ENCODE data around the gene SBK1. TPM values are rescaled to one million over a fixed set of nuclear protein-coding genes. Genes with fewer than 3 reads are reported as not detected.
"Not testable (repeated sequence)": the region's sequence is repeated elsewhere in the genome, so short reads cannot be mapped to it uniquely, and the experiment has no call there.

SBK1 gene
- total RNA-seq, 1 donor from 2014 or later = not detected

DNA sequence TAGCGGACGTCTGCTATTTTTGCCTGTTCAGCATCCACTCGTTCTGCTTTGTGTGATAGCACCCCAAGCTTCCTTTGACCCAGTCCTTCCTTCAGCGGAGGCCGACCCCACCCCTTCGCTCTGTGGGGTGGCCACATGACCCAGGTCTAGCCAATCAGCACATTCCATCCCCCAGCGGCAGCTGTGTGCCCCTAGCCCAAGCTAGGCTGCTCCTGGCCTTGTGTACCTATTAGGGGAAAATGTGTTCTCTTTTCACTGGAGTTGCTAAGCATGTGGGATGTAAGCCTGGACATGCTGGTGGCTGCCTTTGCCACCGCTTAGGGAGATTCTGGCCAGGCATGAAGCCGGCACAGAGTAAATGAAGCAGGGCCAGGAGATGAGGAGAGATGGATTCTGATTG, 37.9 kb downstream of the SBK1 start:
- DNase-seq (ENCODE audit: low spot score) = peak; percentile 55

DNA sequence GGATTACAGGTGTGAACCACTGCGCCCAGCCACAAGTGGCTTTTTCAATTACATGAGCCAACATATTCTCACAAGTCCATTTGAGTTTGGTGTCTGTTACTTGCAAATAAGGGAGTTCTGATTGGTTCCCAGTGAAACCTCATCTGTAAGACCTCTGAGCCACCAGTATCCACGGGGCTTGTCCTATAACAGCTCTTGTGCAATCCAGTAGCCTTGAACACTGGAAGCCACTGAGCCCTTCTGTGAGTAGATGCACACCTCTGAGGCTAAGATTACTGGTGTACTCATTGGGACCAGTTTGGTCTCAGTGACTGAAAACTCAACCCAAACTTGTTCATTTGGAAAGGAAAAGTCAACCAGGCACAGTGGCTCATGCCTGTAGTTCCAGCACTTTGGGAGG, 38.7 kb downstream of the SBK1 start:
- not testable (repeated sequence) for DNase-seq (ENCODE audit: low spot score)

DNA sequence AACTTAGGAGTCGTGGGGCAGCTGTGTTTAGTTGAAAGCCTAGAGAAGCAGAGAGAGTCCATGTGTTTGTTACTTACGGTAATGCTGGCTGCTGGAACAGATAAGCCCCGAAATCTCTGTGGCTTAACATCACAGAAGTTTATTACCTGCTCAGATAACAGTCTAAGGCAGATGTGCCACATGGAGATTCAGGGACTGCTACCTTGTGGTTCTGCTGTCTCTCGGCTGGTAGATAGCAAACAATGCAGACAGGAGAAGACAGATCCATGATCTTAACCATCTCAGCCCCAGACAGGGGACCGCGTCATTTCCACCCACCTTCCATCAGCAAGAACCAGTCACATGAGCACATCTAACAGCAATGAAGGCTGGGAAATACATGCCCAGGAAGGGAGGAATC, 40.3 kb downstream of the SBK1 start:
- DNase-seq (ENCODE audit: low spot score) = not testable (repeated sequence)

DNA sequence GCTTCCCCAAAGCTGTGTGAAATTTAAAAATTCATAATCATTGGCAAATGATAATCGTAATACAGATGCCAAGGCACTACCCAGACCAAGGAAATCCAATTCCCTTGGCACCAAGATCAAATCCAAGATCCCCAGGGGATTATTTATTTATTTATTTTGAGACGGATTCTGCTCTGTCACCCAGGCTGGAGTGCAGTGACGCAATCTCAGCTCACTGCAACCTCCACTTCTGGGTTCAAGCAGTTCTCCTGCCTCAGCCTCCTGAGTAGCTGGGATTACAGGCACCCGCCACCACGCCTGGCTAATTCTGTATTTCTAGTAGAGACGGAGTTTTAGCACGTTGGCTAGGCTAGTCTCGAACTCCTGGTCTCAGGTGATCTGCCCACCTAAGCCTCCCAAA, 43.4 kb downstream of the SBK1 start:
- DNase-seq (ENCODE audit: low spot score) = peak; percentile 33

DNA sequence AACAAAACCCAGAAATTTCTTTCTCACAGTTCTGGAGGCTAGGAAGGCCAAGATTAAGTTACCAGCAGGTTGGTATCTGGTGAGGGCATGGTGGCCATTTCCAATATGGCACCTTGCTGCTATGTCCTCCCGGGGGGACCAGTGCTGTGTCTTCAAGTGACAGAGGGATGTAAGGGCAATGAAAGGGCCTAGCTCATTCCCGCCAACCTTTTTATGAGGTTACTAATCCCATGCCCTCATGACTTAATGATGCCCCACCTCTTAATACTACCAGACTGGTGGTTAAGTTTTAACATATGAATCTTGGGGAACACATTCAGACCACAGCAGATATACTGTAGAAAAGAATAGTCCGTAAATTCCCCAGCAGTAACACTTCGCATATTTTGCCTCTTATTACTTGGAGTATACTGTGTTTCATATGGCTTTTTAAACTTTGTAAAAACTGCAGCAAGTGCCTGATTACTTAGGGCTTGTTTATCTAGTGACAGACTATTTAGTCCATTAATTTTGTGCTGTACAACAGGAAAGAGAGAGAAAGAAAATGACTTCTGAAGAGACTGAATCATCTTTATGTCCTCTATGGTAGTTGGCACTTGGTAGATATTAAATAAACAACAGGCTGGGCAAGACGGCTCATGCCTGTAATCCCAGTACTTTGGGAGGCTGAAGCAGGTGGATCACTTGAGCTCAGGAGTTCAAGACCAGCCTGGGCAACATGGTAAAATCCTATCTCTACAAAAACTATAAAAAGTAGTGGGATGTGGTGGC, 44.8 kb downstream of the SBK1 start:
- not testable (repeated sequence) for DNase-seq (ENCODE audit: low spot score)

DNA sequence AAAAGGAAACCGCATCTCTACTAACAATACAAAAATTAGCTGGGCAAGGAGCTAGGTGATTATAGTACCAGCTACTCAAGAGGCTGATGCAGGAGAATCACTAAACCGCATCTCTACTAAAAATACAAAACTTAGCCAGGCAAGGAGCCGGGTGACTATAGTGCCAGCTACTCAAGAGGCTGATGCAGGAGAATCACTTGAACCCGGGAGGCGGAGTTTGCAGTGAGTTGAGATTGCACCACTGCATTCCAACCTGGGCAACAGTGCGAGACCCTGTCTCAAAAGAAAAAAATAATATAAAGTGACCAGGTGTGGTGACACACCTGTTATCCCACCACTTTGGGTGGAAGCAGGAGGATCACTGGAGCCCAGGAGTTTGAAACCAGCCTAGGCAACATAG, 45.9 kb downstream of the SBK1 start:
- peak; percentile 5 for DNase-seq (ENCODE audit: low spot score)

DNA sequence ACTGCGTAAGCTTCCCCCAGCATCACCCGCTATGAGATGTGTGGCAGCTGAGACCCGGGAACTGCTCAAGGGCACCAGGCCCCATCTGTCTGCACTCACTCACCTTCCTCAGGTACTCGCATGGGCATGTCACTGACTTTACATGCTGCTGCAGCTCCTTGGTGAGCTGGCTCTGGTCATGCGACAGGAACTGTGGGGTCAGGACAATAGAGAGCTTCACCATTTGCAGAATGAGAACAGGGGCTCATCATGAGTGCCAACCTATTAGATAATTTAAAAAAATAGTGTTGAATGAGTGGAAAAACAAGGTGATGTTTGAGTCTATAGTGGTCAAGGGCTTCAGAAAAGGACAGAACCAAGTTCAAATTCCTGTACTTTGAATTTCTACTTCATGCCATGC, 70.3 kb downstream of the SBK1 start:
- not testable (repeated sequence) for DNase-seq (ENCODE audit: low spot score)

DNA sequence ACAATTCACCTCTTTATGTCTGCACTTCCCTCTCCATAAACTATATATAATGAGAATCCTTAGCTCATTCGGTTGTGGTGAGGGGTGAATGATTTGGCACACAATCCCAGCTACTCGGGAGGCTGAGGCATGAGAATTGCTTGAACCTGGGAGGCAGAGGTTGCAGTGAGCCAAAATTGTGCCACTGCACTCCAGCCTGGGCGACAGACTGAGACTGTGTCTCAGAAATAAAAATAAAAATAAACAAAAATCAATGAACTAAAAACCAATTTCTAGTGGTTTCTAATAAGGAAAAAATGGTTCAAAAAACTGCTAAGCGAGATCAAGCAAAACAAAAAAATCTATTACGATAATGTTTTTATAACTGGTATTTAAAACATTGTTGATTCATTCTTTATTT, 71.1 kb downstream of the SBK1 start, which contains the start of gene NPIPB6:
Gene NPIPB6 (minus strand): TSS at position 101 of the 400 bp plus-strand sequence. CDS start 686 bp downstream, outside the sequence.
- not testable (repeated sequence) for DNase-seq (ENCODE audit: low spot score)

DNA sequence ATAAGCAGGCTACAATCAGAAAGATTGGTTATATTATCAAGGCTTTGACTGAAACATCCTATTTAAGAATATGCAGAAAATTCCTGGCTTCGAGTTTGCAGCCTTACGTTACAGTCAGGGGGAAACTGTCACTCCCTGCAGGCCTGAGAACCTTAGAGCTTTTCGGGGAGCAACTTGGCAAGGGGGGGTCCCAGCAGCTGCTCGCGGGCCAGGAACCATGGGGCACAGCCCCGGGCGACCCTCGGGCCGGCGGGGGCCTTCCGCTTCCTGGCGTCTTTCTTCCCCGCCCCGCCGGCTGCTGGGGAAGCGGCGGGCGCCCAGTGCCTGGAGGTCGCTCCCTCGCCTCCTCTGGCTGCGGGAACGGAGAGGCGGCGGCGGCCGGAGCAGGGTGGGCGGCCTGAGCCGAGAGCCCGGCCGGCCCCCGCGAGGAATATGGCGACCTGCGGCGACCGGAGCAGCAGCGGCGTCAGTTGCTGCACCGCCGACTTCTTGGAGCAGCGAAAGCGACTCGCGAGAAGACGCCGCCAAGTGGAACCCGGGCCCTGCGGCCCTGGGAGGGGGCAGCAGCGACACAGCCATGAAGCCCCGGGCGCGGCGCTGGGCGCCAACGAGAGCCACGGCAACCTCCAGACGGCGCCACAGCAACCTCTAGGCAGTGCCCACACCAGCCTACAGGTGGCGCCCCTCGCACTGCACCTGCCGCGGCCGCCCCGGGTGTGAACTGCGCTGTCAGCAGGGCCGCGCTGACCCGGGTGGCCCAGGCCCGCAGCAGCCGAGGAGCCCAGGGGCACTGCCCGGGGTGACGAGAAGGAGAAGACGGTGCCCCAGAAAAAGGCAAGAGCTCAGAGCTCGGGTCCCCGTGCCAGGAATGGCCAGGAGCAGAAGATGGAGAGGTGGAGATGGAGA, 72.2 kb downstream of the SBK1 start:
- not testable (repeated sequence) for DNase-seq (ENCODE audit: low spot score)

DNA sequence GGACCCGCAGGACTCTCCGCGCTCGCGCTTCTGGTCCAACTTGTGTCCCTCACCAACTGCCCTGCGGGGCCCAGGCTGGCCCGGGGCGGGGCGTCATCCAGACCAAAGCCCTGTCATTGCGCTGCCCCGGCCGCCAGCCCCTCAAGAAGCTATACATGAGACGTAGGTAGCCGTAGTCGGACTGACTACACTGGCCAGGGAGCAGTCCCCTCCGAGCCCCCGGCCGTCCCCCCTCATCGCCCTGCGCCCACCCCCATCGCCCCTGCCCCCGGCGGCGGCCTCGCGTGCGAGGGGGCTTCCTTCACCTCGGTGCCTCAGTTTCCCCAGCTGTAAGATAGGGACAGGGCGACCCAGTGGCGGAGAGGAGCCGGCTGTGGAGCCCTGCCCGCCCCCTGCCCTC, 75.6 kb downstream of the SBK1 start:
- peak; percentile 81 for DNase-seq (ENCODE audit: low spot score)

Other genes starting within 250 kb of the SBK1 start
- gene GSG1L, start 228.8 kb upstream of the SBK1 start, total RNA-seq = not detected
- 127 TPM for gene XPO6, start 80.6 kb upstream of the SBK1 start, total RNA-seq
- gene NPIPB6, start 71.0 kb downstream of the SBK1 start, total RNA-seq = 4.7 TPM
- 88.7 TPM for gene EIF3CL, start 111.3 kb downstream of the SBK1 start, total RNA-seq
- not detected for gene NPIPB7, start 179.8 kb downstream of the SBK1 start, total RNA-seq
- 25.2 TPM for gene CLN3, start 199.5 kb downstream of the SBK1 start, total RNA-seq
- 4.1 TPM for gene APOBR, start 202.1 kb downstream of the SBK1 start, total RNA-seq
- not detected for gene IL27, start 214.3 kb downstream of the SBK1 start, total RNA-seq
- gene NUPR1, start 246.4 kb downstream of the SBK1 start, total RNA-seq = 116 TPM